ENCODE results near the gene CTSG.
"Not testable (repeated sequence)": the region's sequence is repeated elsewhere in the genome, so short reads cannot be mapped to it uniquely, and the experiment has no call there.

The CTSG gene

GRCh38 chr14:24576182-24576581, at the start of gene CTSG:
Gene CTSG, minus strand, starts transcription at chr14:24576250. Its CDS starts 27 bp downstream, at chr14:24576223.
- DNase-seq, result no peak

- DNase-seq, result no peak
Observed at GRCh38 chr14:24613747-24614146, 37.7 kb upstream of the CTSG start.

- DNase-seq, result no peak
Observed at GRCh38 chr14:24613241-24613640, 37.2 kb upstream of the CTSG start.

GRCh38 chr14:24612196-24612595, 36.1 kb upstream of the CTSG start:
- no peak for DNase-seq

GRCh38 chr14:24609655-24610344, 33.8 kb upstream of the CTSG start, which contains the start of gene GZMH:
Gene GZMH, minus strand, starts transcription at chr14:24609685. Its CDS starts 72 bp downstream, at chr14:24609613.
- no peak for DNase-seq

GRCh38 chr14:24607635-24608514, 31.8 kb upstream of the CTSG start:
- DNase-seq, result no peak

GRCh38 chr14:24607081-24607480, 31.0 kb upstream of the CTSG start:
- no peak for DNase-seq

- DNase-seq, result no peak
Observed at GRCh38 chr14:24606297-24606696, 30.2 kb upstream of the CTSG start.

GRCh38 chr14:24605435-24606190, 29.6 kb upstream of the CTSG start:
- no peak for DNase-seq

GRCh38 chr14:24597403-24597802, 21.4 kb upstream of the CTSG start:
- DNase-seq, result no peak

GRCh38 chr14:24595073-24595808, 19.2 kb upstream of the CTSG start:
- DNase-seq, result no peak

GRCh38 chr14:24591004-24591403, 15.0 kb upstream of the CTSG start:
- not testable (repeated sequence) for DNase-seq

- not testable (repeated sequence) for DNase-seq
Observed at GRCh38 chr14:24584402-24584801, 8.4 kb upstream of the CTSG start.

- DNase-seq, result no peak
Observed at GRCh38 chr14:24578558-24578957, 2.5 kb upstream of the CTSG start.

- no peak for DNase-seq
Observed at GRCh38 chr14:24576771-24577170, 721 bp upstream of the CTSG start.

GRCh38 chr14:24574206-24574774, 1.8 kb downstream of the CTSG start:
- DNase-seq, result no peak

- no peak for DNase-seq
Observed at GRCh38 chr14:24566318-24566717, 9.7 kb downstream of the CTSG start.

- DNase-seq, result peak; percentile 36
Observed at GRCh38 chr14:24565766-24566165, 10.3 kb downstream of the CTSG start.

GRCh38 chr14:24563505-24563904, 12.5 kb downstream of the CTSG start:
- DNase-seq, result no peak

- DNase-seq, result no peak
Observed at GRCh38 chr14:24556756-24557155, 19.3 kb downstream of the CTSG start.

- not testable (repeated sequence) for DNase-seq
Observed at GRCh38 chr14:24549064-24549463, 27.0 kb downstream of the CTSG start.

- no peak for DNase-seq
Observed at GRCh38 chr14:24542346-24542936, 33.6 kb downstream of the CTSG start.
